ENCODE measurements around the gene LARP4B.
A peak's percentile ranks its signal among the peaks of the same experiment; 100 is the strongest.
"Not testable (repeated sequence)": the region's sequence is repeated elsewhere in the genome, so short reads cannot be mapped to it uniquely, and the experiment has no call there.

LARP4B gene

GRCh38 chr10:785089-785860 lies 146.2 kb downstream of the LARP4B start:
- no peak for DNase-seq

DNA sequence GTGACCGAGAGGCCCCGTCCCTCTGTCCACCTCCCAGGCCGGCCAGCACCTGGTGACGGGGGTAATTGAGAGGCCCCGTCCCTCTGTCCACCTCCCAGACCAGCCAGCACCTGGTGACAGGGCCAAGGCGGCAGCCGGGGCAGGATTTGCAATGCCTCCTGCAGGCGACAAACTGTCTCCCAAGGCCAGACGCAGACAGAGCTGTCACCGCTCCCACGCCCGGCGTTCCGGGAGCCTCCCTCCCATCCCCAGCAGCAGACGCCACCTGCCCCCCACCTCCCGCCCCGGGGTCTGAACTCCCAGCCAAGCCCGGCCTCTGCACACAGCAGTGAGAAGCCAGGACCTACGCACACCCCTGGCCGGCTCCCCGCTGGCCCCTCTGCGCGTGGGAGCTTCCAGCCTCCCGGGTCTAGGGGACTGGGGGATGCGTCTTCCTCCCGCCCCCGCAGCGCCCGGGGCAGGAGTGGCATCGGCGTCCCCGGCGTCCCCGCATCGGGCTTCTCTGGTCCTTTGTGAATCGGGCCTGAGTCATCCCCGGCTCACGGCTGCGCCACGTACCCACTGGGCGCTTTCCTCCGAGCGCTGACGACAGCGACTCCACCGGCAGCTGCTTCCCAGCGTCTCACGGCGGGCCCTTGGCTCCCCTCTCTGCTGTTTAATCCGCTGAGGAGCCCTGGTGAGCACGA lies 147.0 kb downstream of the LARP4B start:
- peak; percentile 62 for DNase-seq

GRCh38 chr10:782751-783648 lies 148.5 kb downstream of the LARP4B start:
- no peak for DNase-seq

DNA sequence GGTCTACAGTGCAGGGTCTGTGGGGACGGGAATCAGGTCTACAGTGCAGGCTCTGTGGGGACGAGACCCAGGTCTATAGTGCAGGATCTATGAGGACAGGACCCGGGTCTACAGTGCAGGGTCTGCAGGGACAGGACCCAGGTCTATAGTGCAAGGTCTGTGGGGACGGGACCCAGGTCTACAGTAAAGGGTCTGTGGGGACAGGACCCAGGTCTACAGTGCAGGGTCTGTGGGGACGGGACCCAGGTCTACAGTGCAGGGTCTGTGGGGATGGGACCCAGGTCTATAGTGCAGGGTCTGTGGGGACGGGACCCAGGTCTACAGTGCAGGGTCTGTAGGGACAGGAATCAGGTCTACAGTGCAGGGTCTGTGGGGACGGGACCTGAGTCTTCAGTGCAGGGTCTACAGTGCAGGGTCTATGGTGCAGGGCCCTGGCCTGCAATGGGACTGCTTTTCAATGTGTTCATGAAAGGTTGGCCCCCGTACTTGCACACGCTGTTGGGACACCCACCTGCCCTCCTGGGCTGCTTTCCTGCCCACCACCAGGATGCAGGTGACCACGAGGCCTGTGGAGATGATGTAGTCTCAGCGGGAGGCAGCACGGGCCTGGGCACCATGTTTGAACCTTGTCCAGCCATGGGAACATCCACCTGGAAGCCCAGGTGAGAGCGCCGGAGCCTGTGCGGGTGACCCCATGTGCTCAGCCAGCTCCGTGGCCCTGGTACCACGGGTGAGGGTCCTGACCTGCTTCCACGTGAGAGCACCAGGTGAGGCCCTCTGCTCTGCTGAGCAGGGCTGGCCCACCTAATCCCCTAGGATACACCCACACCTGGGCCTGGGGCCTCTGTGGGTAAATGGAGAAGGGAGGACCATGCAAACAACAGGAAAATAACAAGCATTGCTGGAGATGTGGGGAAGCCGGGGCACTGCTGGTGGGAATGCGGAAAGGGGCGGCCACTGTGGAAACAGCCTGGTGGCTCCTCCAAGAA lies 150.7 kb downstream of the LARP4B start:
- no peak for DNase-seq

DNA sequence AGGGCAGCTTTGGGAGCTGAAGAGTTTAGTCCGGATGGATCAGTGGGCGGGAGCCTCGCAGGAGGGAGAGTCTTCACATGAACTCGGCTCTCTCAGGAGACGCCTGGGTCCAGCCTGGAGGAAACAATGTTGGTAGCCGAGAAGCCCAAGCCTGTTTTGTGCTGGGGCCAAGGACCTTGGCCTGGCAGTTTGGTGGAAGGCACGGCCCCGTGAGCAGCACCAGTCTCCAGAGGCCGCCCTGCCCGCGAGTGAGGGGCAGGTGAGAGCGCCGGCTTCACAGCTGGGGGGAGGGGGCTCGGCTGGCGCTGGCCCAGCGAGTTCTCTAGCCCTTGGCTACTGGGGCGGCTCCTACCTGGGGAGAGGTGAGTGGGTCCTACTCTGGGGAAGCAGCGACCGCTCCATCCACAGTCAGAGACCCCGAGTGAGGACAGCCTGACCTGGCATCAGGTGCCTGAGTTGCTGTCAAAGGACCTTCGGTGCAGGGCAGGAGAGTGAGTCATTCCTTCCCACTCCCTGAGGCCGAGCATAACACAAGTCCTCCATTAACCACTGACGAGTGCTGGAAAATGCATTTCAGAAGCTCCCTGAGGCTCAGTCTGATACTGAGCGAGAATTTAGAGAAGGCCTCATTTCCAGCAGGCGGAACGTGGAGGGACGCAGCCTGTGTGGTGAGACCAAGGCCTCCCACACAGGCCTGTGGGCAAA lies 152.7 kb downstream of the LARP4B start:
- no peak for DNase-seq

DNA sequence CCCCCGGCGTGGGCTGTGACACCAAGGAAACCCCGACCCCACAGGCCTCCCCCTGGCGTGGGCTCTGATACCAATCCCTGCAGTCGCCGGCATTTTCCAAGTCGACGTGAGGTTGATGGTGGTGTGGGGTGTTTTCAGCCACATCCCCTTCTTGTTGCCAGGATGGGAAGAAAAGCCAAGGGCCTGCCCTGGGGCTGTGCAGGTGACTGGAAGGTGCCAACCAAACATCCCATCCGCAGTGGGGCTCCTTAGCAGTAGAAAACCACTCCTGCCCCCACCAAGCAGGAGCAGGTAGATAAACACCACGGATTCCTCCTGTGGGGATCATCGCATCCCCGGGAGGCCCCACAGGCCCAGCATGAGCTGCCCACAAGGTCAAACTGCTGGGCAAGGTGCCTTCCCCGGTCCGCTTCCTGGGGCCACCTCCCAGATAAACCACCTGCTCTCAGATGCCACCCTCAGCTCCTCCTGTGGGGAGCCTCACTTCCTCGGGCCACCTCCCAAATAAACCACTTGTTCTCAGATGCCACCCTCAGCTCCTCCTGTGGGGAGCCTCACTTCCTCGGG lies 153.5 kb downstream of the LARP4B start:
- DNase-seq, result no peak

- no peak for DNase-seq
Observed at GRCh38 chr10:776772-777171, 154.7 kb downstream of the LARP4B start.

DNA sequence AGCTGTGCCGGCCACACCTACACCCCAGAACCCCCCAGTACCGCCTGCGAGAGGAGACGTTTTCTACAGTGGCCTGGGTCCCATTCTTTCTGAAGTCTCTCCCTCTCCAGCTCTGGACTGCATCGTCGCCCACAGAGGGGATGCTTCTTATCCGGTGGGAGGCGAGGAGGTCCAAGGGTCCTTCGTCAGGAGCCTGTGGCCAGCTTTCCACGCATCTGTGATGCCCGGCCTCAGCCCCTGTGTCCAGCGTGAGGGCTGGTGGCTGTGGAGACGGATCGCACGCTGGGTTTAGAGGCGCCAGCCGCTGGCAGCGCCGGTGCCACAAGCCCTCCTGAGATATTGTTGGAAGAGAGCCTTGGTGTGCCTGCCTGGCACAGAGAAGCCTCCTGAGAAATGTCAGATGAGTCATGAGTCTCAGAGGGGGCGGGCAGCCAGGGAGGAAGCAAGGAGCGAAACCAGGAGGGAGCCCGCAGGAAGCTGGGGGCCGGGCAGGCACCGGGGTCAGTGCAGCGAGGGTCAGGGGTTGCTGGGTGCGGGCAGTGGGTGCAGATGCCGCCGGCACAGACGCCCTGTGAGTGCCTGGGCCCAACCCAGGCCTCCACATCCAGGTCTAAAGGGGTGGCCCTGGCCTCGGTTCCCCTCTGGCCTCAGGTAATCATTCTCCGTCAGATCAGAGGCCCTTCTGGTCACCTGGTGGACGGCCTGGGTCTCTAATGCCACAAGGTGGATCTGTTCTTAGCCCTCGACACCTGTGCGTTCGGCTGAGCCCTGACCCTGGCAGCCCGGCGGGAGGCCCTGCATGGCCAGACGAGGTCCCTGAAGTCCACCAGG lies 156.0 kb downstream of the LARP4B start:
- DNase-seq, result no peak

DNA sequence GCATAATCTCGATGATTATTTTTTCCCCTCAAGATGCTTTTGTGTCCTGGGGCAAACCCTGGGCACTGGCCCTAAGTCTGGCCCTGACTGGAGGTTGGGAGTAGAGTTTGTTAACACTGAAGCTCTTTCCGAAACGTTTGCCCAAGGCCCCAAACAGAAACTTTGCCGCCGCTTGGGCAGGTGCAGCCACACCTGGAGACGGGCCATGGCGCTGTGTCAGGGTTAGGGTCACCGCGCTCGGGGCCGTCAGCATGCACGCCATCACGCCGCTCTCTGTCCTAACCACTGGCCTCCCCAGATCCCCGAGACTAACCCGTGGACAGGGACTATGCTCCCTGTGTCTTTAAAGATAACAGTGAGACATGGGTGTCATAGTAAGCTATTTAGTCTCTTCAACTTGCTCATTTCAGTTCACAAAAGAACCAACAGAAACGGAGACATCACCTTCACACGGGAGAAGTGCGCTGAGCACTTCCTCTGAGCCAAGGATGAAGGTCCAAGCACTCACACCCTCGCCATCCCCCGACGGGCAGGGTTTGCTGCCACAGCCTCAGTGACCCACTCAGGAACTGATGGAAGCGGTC lies 156.8 kb downstream of the LARP4B start:
- no peak for DNase-seq

- no peak for DNase-seq
Observed at GRCh38 chr10:774223-774622, 157.3 kb downstream of the LARP4B start.

- no peak for DNase-seq
Observed at GRCh38 chr10:773562-774161, 157.8 kb downstream of the LARP4B start.

- DNase-seq, result no peak
Observed at GRCh38 chr10:772227-772637, 159.3 kb downstream of the LARP4B start.

- DNase-seq, result no peak
Observed at GRCh38 chr10:771647-772046, 159.9 kb downstream of the LARP4B start.

GRCh38 chr10:770975-771374 lies 160.5 kb downstream of the LARP4B start:
- no peak for DNase-seq

DNA sequence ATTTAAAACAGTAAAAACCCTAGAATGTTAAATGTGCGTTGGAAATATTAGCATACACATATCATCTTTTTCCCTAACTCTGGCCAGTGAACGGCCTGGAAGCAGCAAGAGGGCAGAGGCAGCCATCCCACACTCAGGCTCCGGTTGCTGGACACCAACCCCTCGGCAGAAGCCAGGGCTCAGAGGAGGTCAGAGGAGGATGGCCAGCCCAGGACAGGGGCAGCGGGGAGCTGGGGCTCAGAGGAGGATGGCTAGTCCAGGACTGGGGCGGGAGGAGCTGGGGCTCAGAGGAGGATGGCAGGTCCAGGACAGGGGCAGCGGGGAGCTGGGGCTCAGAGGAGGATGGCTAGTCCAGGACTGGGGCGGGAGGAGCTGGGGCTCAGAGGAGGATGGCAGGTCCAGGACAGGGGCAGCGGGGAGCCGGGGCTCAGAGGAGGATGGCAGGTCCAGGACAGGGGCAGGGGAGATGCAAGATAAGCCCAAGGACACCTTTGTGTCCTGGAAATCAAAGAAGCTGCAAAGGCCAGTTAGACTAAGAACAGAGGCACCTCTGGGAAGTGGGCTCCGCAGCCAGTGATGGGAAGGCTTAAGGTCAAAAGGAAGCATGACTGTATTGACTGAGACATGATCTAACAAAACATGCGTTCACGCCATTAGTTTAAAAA lies 161.3 kb downstream of the LARP4B start:
- DNase-seq, result not testable (repeated sequence)

GRCh38 chr10:767794-768193 lies 163.7 kb downstream of the LARP4B start:
- no peak for DNase-seq

DNA sequence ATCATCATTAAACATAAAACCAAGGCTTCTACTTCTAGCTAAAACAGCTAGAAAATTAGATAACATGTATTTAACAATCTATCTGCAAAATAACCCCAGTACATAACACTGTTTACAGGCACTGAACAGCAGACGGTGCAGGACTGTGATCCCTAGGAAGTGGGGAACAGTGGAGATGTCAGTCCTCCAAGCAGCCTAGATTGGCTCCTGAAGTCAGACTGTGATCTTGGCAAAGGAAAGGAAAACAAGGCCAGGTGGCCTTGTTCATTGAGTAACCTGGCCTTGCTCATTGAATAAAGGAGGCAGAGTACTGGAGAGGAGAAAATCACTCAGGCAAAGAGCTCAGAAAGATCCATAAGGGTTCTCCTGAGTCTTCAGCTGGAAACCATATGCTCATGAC lies 164.3 kb downstream of the LARP4B start:
- no peak for DNase-seq

GRCh38 chr10:761376-761775 lies 170.1 kb downstream of the LARP4B start:
- DNase-seq, result no peak

DNA sequence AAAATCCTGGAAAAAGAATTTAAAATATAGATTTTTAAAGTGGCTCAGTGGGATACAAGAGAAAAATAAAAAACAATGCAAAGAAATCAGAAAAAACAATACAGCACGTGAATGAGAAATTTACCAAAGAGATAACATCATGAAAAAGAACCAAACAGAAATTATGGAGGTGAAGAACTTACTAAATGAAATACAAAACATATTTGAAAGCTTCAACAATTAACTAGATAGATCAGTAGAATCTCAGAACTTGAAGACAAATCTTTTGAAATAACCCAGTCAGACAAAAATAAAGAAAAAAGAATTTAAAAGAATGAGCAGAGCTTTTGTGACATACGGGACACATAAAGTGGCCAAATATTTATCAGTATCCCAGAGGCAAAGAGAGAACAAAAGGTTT lies 170.9 kb downstream of the LARP4B start:
- DNase-seq, result no peak
